Stimulated activated CD4-positive, alpha-beta T cell treated with anti-CD3 and anti-CD28 coated beads, Interleukin-1b, Interleukin-23, amount 100 ng/mL, for 1 hour (primary cell): Measurements from ENCODE around the gene PAFAH1B1.
"Not testable (repeated sequence)": the region's sequence is repeated elsewhere in the genome, so short reads cannot be mapped to it uniquely, and the experiment has no call there.

Source experiments
- DNase-seq, 2 donors: peaks; one replicate each; pipeline ENCODE4 v3.0.0-alpha.2; 2020; ENCODE audit warnings: low read depth in 2 of 2

Gene PAFAH1B1

DNA sequence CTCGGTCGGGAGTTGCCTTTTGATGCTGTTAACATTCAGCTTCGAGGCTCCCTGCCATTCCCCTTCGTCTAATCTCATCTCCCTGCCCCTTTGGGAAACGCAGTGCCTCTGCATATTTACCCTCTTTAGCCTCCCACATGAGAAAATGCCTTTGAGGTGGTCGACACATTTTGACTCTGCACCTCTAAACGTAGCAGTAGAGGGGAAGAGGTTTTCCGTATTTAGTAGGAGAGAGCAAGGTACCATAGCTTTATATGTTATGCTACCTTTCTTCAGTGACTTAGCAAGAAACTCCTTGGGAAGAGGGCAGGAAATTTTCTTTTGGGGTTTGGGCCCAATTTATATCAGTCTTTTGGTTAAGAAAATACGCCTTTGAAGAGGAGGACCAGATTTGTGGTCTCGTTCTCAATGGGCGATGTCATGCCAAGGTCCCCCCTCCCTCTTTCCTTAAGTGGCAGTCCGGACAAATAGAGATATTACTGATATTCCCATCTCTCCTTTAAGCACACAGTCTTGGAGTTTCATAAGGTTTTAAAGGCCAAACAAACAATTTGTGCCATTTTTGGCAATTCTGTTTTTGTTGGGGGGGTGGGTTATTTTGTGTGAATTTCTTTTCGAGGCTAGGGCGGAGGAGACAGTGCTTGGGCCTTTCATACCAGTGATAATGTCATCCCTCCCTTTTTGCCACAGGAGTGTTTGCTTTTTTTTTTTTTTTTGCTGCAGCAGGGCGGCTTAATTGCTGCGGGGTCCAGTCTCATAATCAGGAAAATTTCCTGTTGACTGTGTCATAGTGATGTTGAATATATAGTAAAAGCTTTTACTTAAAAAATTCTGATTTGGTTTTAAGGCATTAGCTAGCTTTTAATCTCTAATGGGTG, 1.5 kb downstream of the PAFAH1B1 start:
- DNase-seq: no peak

DNA sequence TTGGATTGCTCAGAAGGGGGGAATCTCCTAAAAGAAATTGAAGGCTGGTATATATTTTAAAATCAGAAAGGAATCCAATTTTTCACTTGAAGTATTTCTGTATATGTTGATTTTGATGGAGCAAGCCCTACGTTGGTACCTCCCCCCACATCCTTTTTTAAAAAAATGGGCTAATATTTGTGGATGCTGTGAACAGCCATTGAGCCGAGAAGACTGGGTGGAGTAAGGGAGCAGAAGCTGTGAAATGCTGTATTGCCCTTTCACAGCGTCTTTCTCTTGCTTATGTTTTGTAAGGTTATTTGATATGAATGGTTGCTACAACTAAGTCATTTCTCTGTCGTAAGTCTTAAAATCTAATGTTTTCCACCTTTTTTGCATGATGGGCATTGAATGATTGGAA, 2.3 kb downstream of the PAFAH1B1 start:
- DNase-seq: no peak

DNA sequence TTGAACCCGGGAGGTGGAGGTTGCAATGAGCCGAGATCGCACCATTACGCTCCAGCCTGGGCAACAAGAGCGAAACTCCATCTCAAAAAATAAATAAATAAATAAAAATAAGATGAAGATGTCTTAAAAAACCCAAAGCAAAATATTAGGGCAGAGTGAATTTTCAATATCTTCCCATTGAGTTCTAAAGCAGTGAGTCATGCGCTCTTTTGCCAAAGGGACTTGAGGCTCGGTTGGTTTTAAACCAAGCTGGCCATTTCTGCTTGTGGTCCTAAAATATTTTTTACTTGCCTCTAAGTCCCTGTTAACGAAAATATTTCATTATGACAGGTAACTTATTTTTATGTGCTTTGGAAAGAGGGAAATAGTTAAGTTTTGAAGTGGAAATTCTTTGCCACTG, 4.7 kb downstream of the PAFAH1B1 start:
- no peak for DNase-seq

DNA sequence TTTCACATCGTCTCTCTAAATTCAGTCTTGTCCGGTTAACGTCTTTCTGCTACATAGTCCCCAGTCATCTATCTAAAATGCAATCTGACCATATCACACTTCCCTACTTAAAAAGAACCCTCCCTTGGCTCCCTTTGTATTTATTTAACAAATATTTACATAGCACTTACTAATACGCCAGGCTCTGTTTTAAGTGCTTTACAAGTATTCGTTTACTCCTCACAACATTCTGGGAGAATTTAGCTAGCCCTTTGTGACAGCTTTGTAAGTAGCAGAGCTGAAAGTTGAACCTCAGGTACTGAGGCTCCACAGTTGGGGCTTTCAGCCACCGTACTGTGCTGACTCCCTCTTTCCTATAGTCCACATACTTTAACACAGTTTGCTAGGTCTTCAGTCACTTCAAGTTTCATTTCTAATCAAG, 9.2 kb downstream of the PAFAH1B1 start:
- DNase-seq: no peak

DNA sequence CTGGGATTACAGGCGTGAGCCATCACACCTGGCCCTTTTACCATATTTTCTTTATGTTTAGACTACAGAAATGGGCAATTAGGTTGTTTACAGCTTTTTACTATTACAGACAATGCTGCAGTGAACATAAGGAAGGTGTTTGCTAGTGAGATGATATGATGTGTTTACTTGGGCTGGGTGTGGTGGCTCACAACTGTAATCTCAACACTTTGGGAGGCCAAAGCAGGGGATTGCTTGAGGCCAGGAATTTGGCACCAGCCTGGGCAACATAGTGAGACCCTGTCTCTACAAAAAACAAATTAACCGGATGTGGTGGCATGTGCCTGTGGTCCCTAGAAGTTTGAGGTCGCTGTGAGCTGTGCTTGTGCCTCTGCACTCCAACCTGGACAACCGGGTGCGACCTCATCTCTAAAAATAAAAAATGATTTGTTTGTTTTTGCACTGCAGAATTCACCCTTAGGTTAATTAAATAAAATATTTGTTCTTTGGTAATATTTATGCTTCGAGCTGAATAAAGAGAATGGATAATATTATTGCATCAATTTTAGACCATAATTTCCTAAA, 15.0 kb downstream of the PAFAH1B1 start:
- DNase-seq: no peak

DNA sequence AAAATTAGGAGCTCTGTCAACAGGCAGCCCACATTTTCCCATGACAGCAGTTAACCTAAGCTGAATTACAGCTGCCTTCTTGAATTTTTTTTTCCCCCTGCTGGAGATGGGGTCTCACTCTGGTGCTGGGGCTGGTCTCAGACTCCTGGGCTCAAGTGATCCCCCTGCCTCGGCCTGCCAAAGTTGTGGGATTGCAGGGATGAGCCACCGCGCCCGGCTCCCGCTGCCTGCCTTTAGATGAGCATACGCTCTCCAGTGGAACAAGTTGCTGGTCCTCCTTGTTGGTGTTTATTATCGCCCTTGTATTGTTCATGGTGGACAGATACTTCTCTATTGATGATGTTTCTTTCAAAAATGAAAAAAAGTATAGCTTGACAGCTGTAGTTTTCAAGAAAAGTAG, 15.6 kb downstream of the PAFAH1B1 start:
- no peak for DNase-seq

DNA sequence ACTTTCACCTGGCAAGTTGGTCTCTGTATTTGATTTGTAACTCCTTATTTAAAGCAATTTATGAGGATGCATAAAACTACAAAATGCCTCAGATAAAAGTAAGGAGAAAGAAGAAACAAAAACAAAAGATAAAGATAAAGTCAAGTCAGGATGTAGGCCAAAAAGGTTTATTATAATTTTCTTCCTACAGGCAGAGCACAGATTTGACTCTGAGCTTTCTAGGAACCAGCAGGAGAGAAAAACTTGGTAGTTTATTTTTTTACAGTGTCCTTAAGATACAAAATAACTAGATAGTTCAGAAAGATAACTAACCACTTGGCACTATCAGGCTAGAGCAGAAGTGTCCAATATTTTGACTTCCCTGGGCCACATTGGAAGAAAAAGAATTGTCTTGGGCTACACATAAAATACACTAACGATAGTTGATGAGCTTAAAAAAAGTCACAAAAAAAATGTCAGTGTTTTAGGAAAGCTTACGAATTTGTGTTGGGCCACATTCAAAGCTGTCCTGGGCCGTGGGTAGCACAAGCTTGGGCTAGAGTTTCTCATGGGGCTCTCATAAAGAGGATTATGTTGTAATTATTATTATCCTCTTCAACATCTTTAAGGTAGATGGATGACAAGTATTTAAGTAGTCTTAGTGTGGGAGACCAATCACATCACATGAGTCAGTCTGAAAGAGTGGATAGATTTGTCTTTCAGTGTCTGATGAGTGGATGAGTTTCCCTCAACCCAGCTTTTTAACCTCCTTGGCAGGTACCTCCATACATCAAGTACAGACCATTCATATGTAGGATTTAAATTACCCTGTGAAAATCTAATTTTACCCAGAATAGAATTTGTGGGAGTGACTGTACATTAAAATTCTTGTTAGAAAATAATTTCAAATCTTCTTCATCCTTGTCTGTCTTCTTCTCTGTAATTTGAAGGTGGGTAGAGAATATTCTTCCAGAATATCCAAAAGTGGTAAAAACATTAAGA, 17.0 kb downstream of the PAFAH1B1 start:
- DNase-seq: no peak

DNA sequence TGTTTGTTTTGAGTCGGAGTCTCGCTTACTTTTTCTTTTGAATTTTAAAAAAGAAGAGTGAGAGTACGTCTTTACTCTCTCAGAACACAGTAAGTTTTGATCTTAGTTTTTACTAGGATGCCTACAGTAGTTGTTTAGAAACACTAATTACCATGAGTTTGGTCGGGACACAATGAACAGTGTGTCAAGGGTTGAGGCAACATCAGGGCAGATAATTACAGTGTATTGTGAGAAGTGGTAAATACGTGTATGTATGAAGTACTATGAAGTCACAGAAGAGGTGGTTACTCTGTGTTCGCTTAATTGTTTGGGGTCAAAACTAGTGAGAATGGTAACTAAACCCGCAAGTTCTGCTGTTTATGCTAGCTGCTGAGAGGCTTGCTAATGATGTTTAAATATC, 18.2 kb downstream of the PAFAH1B1 start:
- DNase-seq: no peak

DNA sequence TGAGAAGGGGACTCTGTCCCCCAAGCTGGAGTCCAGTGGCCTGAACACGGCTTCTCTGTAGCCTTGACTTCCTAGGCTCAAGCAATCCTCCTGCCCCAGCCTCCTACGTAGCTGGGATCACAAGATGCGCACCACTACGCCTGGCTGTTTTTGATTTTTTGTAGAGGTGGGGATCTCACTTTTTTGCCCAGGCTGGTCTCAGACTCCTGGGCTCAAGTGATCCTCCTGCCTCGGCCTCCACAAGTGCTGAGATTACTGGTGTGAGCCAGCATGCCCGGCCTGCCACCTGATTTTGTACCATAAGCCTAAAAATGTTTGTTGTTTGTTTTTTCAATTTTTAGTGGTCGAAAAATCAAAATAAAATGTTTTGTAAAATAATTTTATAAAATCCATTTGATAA, 19.2 kb downstream of the PAFAH1B1 start:
- no peak for DNase-seq

DNA sequence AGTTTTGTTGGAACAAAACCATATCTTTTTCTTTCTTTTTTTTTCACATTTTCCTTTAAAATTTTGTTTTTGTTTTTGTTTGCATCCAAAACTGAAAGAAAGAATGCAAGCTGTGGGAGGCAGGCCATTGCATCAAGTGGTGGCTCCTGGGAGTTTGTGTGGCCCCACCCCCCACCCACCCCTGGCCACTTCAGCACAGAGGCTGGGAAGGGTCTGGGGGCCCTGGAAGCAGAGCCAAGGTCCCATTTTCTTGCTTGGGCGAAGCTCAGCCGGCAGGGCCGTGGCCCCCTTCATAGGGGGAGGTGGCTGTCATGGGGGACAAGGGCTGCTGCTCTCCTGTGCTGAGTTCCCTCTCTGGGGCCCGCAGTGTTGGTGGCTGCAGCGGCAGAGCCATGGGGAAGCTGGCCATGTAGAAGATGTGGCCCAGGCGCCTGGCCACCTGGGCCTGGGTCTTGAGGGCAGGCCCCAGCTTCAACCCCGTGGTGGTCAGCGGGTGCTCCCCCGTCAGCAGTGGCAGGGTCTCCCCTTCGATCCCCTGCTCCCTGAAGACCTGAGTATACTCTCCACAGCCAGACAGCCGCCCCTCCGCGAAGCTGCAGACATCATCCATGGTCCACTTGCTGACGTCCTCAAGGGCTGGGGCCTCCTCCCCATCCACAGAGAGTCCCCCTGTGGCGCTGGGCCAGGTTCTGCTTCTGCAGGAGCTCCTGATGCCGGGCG, 19.8 kb downstream of the PAFAH1B1 start:
- DNase-seq: no peak

DNA sequence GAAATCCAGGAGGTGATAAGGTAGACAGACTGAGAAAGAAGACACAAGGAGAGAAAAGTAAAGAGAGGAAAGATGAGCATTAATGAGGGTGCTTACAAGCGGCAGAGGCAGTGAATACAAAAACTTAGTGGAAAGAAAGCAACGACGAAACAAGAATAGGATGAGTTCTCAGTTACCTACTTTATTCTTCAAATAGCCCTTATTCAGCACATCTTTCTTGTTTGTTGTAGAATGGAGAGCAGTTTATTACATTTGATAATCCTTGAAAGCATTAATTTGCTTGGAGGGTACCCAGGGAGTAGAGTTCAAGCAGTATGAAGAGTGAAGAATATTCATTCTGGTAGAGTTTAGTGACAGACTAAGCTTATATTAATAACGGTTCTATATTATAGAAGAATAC, 22.4 kb downstream of the PAFAH1B1 start:
- no peak for DNase-seq

DNA sequence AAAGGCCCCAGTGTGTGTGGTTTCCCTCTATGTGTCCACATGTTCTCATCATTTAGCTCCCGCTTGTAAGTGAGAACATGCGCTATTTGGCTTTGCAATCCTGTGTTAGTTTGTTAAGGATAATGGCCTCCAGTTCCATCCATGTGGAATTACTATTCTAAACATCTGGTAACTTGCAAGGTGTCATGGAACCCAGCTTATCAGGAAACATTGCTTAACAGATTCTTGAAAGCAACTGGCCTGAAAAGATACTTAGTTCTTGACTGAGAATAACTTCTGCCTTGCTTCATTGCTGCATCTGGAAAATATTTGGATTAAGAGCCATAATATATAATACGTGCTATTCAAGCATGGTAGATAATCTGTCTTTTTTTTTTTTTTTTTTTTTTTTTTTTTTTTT, 27.8 kb downstream of the PAFAH1B1 start:
- no peak for DNase-seq

DNA sequence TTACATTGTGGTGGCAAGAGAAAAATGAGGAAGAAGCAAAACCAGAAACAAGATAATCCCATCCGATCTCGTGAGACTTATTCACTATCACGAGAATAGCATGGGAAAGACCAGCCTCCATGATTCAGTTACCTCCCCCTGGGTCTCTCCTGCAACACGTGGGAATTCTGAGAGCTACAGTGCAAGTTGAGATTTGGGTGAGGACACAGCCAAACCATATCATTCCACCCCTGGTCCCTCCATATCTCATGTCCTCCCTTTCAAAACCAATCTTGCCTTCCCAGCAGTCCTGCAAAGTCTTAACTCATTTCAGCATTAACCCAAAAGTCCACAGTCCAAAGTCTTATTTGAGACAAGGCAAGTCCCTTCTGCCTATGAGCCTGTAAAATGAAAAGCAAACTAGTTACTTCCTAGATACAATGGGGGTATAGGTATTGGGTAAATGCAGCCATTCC, 28.5 kb downstream of the PAFAH1B1 start:
- not testable (repeated sequence) for DNase-seq

DNA sequence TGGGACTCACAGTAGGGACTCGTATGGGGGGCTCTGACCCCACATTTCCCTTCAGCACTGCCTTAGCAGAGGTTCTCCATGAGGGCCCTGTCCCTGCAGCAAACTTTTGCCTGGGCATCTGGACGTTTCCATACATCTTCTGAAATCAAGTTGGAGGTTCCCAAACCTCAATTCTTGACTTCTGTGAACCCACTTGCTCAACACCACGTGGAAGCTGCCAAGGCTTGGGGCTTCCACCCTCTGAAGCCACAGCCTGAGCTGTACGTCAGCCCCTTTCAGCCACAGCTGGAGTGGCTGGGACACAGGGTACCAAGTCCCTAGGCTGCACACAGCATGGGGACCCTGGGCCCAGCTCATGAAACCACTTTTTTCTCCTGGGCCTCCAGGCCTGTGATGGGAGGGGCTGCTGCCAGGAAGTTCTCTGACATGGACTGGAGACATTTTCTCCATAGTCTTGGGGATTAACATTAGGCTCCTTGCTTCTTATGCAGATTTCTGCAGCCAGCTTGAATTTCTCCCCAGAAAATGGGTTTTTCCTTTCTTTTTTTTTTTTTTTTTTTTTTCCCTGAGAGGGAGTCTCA, 29.4 kb downstream of the PAFAH1B1 start:
- not testable (repeated sequence) for DNase-seq

DNA sequence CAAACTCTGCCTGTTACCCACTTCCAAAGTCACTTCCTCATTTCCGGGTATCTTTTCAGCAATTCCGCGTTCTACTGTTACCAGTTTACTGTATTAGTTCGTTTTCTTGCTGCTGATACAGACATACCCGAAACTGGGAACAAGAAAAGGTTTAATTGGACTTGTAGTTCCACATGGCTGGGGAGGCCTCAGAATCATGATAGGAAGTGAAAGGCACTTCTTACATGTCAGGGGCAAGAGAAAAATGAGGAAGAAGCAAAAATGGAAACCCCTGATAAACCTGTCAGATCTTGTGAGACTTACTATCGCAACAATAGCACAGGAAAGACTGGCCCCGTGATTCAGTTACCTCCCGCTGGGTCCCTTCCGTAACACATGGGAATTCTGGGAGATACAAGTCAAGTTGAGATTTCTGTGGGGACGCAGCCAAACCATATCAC, 30.9 kb downstream of the PAFAH1B1 start:
- DNase-seq: no peak

DNA sequence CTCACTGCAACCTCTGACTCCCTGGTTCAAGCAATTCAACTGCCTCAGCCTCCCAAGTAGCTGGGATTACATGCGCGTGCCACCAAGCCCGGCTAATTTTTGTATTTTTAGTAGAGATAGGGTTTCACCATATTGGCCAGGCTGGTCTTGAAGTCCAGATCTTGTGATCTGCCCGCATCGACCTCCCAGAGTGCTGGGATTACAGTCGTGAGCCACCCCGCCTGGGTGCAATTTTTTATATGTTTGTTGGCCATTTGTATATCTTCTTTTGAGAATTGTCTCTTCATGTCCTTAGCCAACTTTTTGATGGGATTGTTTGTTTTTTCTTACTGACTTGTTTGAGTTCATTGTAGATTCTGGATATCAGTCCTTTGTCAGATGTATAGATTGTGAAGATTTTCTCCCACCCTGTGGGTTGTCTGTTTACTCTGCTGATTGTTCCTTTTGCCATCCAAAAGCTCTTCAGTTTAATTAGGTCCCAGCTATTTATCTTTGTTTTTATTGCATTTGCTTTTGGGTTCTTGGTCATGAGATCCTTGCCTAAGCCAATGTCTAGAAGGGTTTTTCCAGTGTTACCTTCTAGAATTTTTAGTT, 33.3 kb downstream of the PAFAH1B1 start:
- DNase-seq: not testable (repeated sequence)

DNA sequence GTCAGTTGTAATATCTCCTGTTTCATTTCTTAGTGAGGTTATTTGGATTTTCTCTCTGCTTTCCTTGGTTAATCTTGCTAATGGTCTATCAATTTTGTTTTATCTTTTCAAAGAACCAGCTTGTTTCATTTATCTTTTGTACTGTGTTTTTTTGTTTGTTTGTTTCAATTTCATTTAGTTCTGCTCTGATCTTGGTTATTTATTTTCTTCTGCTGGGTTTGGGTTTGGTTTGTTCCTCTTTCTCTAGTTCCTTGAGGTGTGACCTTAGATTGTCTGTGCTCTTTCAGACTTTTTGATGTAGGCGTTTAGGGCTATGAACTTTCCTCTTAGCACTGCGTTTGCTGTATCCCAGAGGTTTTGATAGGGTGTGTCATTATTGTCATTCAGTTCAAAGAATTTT, 35.5 kb downstream of the PAFAH1B1 start:
- DNase-seq: not testable (repeated sequence)

DNA sequence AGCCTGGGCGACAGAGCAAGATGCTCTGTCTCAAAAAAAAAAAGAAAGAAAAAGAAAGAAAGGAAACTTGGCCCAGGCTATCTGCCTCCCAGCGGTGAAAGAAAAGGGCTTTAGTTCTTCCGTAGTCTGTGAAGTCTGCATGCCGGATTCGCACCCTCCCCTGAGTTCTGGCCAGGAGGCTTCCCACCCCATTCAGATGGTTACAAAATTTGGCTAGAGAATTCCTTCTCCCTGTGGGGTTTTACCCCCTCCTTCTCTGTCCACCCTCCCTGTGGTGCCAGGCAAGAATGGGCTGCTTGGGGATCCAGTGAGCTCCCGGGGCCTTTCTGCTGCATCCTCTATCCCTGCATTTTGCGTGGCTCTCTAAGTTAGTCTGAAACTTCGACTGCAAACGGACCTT, 37.8 kb downstream of the PAFAH1B1 start:
- DNase-seq: no peak

DNA sequence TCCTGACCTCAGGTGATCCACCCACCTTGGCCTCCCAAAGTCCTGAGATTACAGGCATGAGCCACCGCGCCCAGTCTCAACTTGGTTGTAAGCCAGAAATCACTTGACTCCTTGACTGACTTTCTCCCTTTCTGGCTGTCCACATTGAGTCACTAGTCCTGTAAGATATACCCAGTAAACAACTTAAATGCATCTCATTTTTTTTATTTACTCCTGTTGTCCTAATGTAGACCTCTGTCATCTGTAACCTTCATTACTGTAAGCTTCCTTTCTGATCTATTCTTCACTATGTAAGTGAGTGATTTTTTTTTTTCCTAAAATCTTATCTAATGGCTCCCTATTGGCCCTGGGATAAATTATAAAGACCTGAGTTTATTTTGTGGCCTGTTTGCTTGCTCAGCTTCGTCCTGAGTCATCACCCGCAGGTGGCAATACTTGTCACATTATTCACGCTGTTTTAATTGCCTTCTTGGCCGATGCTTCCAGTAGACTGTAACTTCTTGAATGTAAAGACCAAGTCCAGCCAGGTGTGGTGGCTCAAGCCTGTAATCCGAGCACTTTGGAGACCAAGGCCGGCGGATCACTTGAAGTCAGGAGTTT, 41.0 kb downstream of the PAFAH1B1 start:
- no peak for DNase-seq

DNA sequence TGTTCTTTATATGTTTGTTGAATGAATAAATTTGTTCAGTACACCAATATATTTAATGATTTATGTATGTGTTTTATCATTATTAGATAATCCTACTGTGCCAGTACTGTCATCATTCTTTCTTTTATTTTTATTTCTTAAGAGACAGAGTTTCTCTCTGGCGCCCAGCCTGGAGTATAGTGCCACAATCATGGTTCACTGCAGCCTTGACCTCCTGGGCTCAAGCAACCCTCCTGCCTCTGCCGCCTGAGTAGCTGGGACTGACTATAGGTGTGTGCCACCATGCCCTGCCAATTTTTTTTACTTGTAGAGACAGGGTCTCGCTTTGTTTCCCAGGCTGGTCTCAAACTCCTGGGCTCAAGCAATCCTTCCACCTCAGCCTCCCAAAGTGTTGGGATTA, 41.8 kb downstream of the PAFAH1B1 start:
- no peak for DNase-seq
